HepG2 (cell line): Measurements from ENCODE around the gene RPL11. TPM values are rescaled to one million over a fixed set of nuclear protein-coding genes. Genes with fewer than 3 reads are reported as not detected.
A peak's percentile ranks its signal among the peaks of the same experiment; 100 is the strongest.

Source experiments
- ESRRA ChIP-seq: sonication (generic); formaldehyde crosslinking; IDR thresholded peaks from 2 replicates; pipeline ENCODE4 v1.5.1; 2020; ENCODE audit warnings: mild to moderate bottlenecking, low read depth, missing genetic modification reagents
- HOXA9 ChIP-seq: sonication (generic); formaldehyde crosslinking; IDR thresholded peaks from 2 replicates; pipeline ENCODE4 v1.8.1; 2022; ENCODE audit warnings: missing genetic modification reagents, mild to moderate bottlenecking, moderate library complexity, borderline replicate concordance
- MAFK ChIP-seq, 2 experiments: IDR thresholded peaks in 1 of 2; conservative IDR thresholded peaks in 1 of 2; 2 replicates each; pipeline ENCODE4 v1.6.1; 2011; ENCODE audit warnings: improper control_type of control experiment in 2 of 2, low read length in 2 of 2
- MAZ ChIP-seq, 2 experiments: sonication (generic) in 1 of 2; formaldehyde crosslinking in 1 of 2; IDR thresholded peaks; 2 replicates each; pipeline versions ENCODE4 v1.5.0 to v1.6.1; 2012 to 2020; ENCODE audit warnings: low read depth in 2 of 2, mild to moderate bottlenecking in 2 of 2, borderline replicate concordance in 1 of 2, improper control_type of control experiment in 1 of 2, low read length in 1 of 2, missing genetic modification reagents in 1 of 2, moderate library complexity in 1 of 2
- PTBP1 ChIP-seq: fragments of 200-400 bp; formaldehyde crosslinking; IDR thresholded peaks from 2 replicates; pipeline ENCODE4 v1.6.1; 2018; ENCODE audit warnings: low read length, low read depth; ENCODE audit not compliant: poor library complexity, severe bottlenecking
- SSRP1 ChIP-seq: IDR thresholded peaks from 2 replicates; pipeline ENCODE4 v1.6.1; 2016; ENCODE audit warnings: control low read depth
- TP53 ChIP-seq: sonication (generic); formaldehyde crosslinking; conservative IDR thresholded peaks from 2 replicates; pipeline ENCODE4 v1.4.0; 2020; ENCODE audit warnings: missing genetic modification reagents
- ZFX ChIP-seq: sonication (generic); formaldehyde crosslinking; IDR thresholded peaks from 2 replicates; pipeline ENCODE4 v1.4.0; 2020; ENCODE audit warnings: mild to moderate bottlenecking, low read depth, missing genetic modification reagents, moderate library complexity
- ZFY ChIP-seq: sonication (generic); formaldehyde crosslinking; IDR thresholded peaks from 2 replicates; pipeline ENCODE4 v1.4.0; 2020; ENCODE audit warnings: missing genetic modification reagents
- ZKSCAN1 ChIP-seq: fragments of 150-350 bp; IDR thresholded peaks from 2 replicates; pipeline ENCODE4 v1.6.1; 2014; ENCODE audit warnings: low read length
- ZNF546 ChIP-seq: sonication (generic); formaldehyde crosslinking; conservative IDR thresholded peaks from 2 replicates; pipeline ENCODE4 v1.8.1; 2023; ENCODE audit warnings: mild to moderate bottlenecking, missing genetic modification reagents
- ZNF709 ChIP-seq: sonication (generic); formaldehyde crosslinking; IDR thresholded peaks from 2 replicates; pipeline ENCODE4 v1.5.0; 2020; ENCODE audit warnings: mild to moderate bottlenecking, missing genetic modification reagents
- ZSCAN31 ChIP-seq: sonication (generic); formaldehyde crosslinking; IDR thresholded peaks from 2 replicates; pipeline ENCODE4 v1.5.0; 2020; ENCODE audit warnings: low read depth, mild to moderate bottlenecking, missing genetic modification reagents
- polyA plus RNA-seq, 8 experiments: library from polyadenylated mRNA; depleted of rRNA in 3 of 8; stranded (reverse) in 7 of 8; unstranded in 1 of 8; fragments of >200 nt; fragmentation: Illumina TruSeq in 4 of 8; extraction: Trizol in 4 of 8; gene quantifications; 2 replicates each; pipeline versions ENCODE4 v1.2.1 to v1.2.3, GENCODE V29; 2011 to 2016; ENCODE audit warnings: low read depth in 4 of 8, missing spikeins in 1 of 8, mixed read lengths in 1 of 8; ENCODE audit not compliant: insufficient read depth in 1 of 8
- total RNA-seq, 5 experiments: library from RNA; depleted of rRNA; stranded (reverse); fragments of >200 nt; fragmentation: Illumina TruSeq; extraction: Trizol; gene quantifications; 2 replicates each; pipeline ENCODE4 v1.2.3, GENCODE V29; 2016; ENCODE audit warnings: low read depth in 1 of 5
- TF ChIP-seq, protein P1 (sequence below): fragments of 450-650 bp; IDR thresholded peaks from 2 replicates; pipeline ENCODE4 v1.6.1; 2017; ENCODE audit warnings: mild to moderate bottlenecking
- TF ChIP-seq, protein P2 (sequence below): sonication (generic); formaldehyde crosslinking; IDR thresholded peaks from 2 replicates; pipeline ENCODE4 v1.4.0; 2020; ENCODE audit warnings: missing genetic modification reagents
- TF ChIP-seq, protein P3 (sequence below): sonication (generic); formaldehyde crosslinking; IDR thresholded peaks from 2 replicates; pipeline ENCODE4 v1.5.1; 2020; ENCODE audit warnings: mild to moderate bottlenecking, moderate library complexity, missing genetic modification reagents
- TF ChIP-seq, protein P4 (sequence below): sonication (generic); formaldehyde crosslinking; IDR thresholded peaks from 2 replicates; pipeline ENCODE4 v1.5.1; 2020; ENCODE audit warnings: missing genetic modification reagents, mild to moderate bottlenecking, borderline replicate concordance
- TF ChIP-seq, protein P5 (sequence below): sonication (generic); formaldehyde crosslinking; IDR thresholded peaks from 2 replicates; pipeline ENCODE4 v1.5.1; 2020; ENCODE audit warnings: mild to moderate bottlenecking, missing genetic modification reagents, moderate library complexity

The RPL11 gene
- total and polyA plus RNA-seq, 2 of the 13 experiments (the other 11 are each of a cell fraction or from before 2014, with no cell fraction given): 1,682 to 2,010 TPM

DNA sequence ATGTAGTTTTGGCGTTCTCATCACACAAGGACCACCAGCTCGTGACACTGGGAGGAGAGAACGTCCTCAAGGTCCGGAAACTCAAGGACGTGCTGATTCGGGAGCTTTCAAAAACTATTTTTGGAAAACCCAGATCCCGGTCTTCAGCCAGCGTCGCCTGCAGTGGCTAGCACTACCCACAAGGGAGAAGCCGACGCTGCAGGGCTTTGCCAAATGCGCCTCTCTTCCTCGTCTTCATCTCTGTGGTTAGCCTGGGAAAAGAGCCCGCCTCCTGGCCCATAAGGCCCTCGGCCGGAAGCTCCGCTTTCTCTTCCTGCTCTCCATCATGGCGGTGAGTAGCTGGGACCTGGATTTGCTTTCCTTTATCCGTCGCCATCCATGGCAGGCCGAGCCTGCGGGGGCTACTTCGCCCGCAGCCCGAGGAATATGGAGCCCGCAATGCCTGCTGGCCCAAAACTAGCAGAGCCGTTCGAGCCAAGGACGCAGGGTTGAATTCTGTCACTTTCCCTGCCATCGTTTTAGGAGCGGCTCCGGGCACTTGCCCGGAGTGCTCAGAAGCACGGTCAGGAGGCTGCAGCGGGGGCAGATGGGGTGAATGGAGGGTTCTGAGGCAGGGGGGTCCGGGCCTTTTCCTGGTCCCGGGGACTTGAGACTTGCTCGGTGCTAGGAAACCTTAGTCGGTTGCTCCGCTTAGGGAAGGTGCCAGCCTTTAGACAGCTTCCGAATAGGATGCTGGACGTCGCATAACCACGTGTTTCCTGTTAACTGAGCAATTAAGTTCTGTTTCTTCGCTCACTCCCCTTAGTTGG, at the start of gene RPL11 (continued):
- TF ChIP-seq, protein P1, sequence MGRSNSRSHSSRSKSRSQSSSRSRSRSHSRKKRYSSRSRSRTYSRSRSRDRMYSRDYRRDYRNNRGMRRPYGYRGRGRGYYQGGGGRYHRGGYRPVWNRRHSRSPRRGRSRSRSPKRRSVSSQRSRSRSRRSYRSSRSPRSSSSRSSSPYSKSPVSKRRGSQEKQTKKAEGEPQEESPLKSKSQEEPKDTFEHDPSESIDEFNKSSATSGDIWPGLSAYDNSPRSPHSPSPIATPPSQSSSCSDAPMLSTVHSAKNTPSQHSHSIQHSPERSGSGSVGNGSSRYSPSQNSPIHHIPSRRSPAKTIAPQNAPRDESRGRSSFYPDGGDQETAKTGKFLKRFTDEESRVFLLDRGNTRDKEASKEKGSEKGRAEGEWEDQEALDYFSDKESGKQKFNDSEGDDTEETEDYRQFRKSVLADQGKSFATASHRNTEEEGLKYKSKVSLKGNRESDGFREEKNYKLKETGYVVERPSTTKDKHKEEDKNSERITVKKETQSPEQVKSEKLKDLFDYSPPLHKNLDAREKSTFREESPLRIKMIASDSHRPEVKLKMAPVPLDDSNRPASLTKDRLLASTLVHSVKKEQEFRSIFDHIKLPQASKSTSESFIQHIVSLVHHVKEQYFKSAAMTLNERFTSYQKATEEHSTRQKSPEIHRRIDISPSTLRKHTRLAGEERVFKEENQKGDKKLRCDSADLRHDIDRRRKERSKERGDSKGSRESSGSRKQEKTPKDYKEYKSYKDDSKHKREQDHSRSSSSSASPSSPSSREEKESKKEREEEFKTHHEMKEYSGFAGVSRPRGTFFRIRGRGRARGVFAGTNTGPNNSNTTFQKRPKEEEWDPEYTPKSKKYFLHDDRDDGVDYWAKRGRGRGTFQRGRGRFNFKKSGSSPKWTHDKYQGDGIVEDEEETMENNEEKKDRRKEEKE: no peak
- 0 out of 2 replicates have a peak, but pooled peaks have one; percentile 33 for TF ChIP-seq SSRP1
- TF ChIP-seq ZKSCAN1: no peak
- TF ChIP-seq MAZ (IDR thresholded peaks at IDR 0.05; ENCODE audit: borderline replicate concordance, low read depth, low read length): no peak
- peak; percentile 74 for TF ChIP-seq MAZ (CRISPR knock-in tag; IDR thresholded peaks at IDR 0.05; ENCODE audit: low read depth)
- no peak for TF ChIP-seq MAFK (conservative IDR thresholded peaks at IDR 0.05 in 1 of 2, IDR thresholded peaks at IDR 0.05 in 1 of 2; ENCODE audit: low read length in 2 of 2)
- 0 out of 2 replicates have a peak, but pooled peaks have one; percentile 39 for TF ChIP-seq ESRRA (CRISPR knock-in tag)
- TF ChIP-seq HOXA9 (CRISPR knock-in tag): no peak
- TF ChIP-seq, protein P2, sequence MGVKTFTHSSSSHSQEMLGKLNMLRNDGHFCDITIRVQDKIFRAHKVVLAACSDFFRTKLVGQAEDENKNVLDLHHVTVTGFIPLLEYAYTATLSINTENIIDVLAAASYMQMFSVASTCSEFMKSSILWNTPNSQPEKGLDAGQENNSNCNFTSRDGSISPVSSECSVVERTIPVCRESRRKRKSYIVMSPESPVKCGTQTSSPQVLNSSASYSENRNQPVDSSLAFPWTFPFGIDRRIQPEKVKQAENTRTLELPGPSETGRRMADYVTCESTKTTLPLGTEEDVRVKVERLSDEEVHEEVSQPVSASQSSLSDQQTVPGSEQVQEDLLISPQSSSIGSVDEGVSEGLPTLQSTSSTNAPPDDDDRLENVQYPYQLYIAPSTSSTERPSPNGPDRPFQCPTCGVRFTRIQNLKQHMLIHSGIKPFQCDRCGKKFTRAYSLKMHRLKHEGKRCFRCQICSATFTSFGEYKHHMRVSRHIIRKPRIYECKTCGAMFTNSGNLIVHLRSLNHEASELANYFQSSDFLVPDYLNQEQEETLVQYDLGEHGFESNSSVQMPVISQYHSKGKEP (CRISPR knock-in tag): 0 out of 2 replicates have a peak, but pooled peaks have one; percentile 31
- TF ChIP-seq, protein P3, sequence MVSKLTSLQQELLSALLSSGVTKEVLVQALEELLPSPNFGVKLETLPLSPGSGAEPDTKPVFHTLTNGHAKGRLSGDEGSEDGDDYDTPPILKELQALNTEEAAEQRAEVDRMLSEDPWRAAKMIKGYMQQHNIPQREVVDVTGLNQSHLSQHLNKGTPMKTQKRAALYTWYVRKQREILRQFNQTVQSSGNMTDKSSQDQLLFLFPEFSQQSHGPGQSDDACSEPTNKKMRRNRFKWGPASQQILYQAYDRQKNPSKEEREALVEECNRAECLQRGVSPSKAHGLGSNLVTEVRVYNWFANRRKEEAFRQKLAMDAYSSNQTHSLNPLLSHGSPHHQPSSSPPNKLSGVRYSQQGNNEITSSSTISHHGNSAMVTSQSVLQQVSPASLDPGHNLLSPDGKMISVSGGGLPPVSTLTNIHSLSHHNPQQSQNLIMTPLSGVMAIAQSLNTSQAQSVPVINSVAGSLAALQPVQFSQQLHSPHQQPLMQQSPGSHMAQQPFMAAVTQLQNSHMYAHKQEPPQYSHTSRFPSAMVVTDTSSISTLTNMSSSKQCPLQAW (CRISPR knock-in tag): peak; percentile 80
- TF ChIP-seq ZNF546: 0 out of 2 replicates have a peak, but pooled peaks have one; percentile 67
- TF ChIP-seq ZFY: peak; percentile 74
- TF ChIP-seq, protein P4, sequence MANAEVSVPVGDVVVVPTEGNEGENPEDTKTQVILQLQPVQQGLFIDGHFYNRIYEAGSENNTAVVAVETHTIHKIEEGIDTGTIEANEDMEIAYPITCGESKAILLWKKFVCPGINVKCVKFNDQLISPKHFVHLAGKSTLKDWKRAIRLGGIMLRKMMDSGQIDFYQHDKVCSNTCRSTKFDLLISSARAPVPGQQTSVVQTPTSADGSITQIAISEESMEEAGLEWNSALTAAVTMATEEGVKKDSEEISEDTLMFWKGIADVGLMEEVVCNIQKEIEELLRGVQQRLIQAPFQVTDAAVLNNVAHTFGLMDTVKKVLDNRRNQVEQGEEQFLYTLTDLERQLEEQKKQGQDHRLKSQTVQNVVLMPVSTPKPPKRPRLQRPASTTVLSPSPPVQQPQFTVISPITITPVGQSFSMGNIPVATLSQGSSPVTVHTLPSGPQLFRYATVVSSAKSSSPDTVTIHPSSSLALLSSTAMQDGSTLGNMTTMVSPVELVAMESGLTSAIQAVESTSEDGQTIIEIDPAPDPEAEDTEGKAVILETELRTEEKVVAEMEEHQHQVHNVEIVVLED (CRISPR knock-in tag): peak; percentile 61; the same call in 1 of the 2 replicates
- TF ChIP-seq PTBP1: no peak
- TF ChIP-seq, protein P5, sequence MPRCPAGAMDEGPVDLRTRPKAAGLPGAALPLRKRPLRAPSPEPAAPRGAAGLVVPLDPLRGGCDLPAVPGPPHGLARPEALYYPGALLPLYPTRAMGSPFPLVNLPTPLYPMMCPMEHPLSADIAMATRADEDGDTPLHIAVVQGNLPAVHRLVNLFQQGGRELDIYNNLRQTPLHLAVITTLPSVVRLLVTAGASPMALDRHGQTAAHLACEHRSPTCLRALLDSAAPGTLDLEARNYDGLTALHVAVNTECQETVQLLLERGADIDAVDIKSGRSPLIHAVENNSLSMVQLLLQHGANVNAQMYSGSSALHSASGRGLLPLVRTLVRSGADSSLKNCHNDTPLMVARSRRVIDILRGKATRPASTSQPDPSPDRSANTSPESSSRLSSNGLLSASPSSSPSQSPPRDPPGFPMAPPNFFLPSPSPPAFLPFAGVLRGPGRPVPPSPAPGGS: no peak
- TF ChIP-seq ZNF709 (CRISPR knock-in tag): peak; percentile 81
- peak; percentile 91 for TF ChIP-seq ZSCAN31 (CRISPR knock-in tag)
- 0 out of 2 replicates have a peak, but pooled peaks have one; percentile 42 for TF ChIP-seq TP53 (CRISPR knock-in tag)
- TF ChIP-seq ZFX (CRISPR knock-in tag): peak; percentile 75
